GM21390 (cell line): ENCODE results near the gene CAV1.
"Not testable (repeated sequence)": the region's sequence is repeated elsewhere in the genome, so short reads cannot be mapped to it uniquely, and the experiment has no call there.

Source experiments
- ATAC-seq: cut with Tn5 transposase; IDR thresholded peaks from one replicate; pipeline ENCODE4 v1.9.1; 2021; ENCODE audit not compliant: unreplicated experiment

The CAV1 gene, protein sequence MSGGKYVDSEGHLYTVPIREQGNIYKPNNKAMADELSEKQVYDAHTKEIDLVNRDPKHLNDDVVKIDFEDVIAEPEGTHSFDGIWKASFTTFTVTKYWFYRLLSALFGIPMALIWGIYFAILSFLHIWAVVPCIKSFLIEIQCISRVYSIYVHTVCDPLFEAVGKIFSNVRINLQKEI

DNA sequence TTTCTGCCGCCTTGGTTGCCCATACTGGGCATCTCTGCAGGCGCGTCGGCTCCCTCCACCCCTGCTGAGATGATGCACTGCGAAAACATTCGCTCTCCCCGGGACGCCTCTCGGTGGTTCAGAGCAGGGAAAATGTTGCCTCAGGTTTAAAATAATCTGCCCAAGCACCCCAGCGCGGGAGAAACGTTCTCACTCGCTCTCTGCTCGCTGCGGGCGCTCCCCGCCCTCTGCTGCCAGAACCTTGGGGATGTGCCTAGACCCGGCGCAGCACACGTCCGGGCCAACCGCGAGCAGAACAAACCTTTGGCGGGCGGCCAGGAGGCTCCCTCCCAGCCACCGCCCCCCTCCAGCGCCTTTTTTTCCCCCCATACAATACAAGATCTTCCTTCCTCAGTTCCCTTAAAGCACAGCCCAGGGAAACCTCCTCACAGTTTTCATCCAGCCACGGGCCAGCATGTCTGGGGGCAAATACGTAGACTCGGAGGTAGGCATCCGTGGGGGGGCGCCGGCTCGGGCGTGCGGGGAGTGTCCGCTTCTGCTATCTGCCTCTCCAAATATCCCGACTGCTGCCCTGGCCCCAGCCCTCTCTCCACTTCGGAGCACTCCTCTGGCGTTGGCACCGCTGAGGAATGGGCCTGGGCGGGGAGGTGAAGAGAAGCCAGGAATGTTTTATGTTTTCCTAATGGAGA, at the start of gene CAV1:
TSS of gene CAV1 (plus strand) at position 428 of the 689 bp plus-strand sequence. CDS start at position 455, 27 bp downstream.
- no peak for ATAC-seq

GRCh38 chr7:116477625-116478024, 47.2 kb upstream of the CAV1 start:
- no peak for ATAC-seq

GRCh38 chr7:116478834-116479233, 46.0 kb upstream of the CAV1 start:
- no peak for ATAC-seq

DNA sequence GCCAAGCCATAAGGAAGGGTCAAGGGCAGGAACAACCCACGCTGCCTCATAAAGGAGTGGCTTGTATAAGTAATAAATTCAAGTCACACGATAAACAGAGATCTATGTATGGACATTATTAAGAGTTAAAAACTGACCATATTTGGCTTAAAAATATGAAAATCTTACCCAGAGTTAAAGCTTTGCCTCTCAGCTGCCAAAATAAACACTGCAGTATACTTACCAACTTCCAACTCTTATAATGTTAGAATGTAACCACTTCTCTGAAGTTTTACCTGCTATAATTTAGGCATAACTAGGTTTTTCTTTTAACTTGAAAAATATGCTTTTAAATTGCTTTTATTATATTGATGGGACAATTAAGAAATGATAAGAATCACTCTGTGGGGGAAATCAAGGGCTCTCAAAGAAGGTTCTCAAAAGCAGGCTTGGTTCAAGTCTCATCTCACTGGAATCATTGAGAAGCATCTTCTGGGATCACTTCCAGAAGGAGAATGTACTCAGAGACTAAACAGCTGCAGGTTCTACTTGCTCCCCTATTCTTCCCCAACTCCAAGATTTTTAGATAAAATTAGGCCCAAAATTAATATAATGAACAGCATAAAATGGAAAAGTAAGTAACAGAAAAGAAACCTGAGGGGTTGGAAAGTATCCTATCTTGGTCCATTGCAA, 41.4 kb upstream of the CAV1 start:
- ATAC-seq: no peak

DNA sequence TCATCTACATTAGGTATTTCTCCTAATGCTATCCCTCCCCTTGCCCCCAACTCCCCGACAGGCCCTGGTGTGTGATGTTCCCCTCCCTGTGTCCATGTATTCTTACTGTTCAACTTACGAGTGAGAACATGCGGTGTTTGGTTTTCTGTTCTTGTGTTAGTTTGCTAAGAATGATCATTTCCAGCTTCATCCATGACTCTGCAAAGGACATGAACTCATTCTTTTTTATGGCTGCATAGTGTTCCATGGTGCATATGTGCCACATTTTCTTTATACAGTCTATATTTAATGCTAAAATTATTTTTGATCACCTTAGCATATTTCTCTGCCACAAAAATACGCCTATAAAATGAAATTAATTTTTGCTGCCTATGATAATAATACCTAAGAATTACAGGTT, 40.4 kb upstream of the CAV1 start:
- ATAC-seq: not testable (repeated sequence)

GRCh38 chr7:116487907-116488521, 36.8 kb upstream of the CAV1 start:
- no peak for ATAC-seq

GRCh38 chr7:116490351-116490750, 34.5 kb upstream of the CAV1 start:
- ATAC-seq: no peak

- no peak for ATAC-seq
Measured at GRCh38 chr7:116491887-116492653, 32.8 kb upstream of the CAV1 start.

DNA sequence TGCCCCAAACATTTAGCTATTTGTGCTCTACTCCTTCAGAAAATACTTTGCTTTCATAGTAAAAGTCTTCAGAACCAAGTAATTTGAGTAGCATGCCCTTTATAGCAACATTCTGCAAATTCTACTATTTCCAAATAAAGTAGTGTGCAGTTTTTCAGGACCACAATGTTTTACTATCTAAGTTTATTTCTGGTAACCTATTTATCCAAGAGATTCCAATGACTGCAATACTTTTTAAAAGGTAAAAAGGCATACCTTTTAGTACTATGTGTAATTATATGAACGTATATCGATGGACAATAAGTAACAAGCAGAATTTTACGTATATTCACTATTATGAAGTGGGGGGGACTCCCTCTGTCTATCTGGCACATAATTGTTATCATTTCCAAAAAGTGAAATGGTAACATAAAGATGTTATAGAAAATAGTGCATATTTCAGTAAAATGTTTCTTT, 32.2 kb upstream of the CAV1 start:
- ATAC-seq: no peak

DNA sequence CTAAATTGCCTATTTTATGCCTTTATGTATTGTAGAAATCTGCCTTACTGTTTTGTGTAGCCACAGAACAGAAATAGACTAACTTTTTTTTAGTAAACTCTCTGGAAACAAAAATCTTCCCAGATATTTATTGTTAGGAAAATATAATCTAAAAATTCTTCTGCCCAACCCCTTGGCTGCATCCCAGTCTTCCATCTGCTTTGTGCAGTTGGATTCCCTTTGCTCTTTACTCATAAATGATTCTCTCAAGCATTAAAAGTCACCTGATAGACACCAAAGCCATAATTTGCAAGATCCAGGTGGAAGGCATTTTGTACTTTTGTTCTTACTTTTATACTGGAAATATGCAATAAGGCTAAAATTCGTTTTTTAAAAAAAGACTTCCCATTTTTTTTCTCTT, 31.4 kb upstream of the CAV1 start:
- ATAC-seq: no peak

- no peak for ATAC-seq
Measured at GRCh38 chr7:116494472-116494871, 30.4 kb upstream of the CAV1 start.

GRCh38 chr7:116495736-116496135, 29.1 kb upstream of the CAV1 start:
- ATAC-seq: no peak

GRCh38 chr7:116496653-116497052, 28.2 kb upstream of the CAV1 start:
- no peak for ATAC-seq

DNA sequence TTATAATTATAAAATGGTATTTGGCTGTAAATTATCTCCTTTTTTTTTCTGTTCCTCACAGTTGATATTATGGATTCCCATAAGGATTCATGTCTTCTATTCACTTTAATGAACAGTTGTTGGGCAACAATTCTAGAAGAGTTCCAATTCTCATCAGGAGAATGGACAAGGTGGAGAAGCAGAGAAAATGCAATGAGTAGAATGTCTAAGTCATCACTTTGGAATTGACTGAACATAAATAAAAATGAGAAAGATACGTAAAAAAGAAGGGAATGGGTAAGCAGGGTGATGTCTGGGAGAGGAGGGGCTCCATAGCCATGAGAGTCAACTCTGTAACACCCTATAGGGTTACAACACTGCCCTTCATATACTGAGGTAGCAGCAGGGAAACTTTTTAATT, 27.1 kb upstream of the CAV1 start:
- ATAC-seq: no peak

DNA sequence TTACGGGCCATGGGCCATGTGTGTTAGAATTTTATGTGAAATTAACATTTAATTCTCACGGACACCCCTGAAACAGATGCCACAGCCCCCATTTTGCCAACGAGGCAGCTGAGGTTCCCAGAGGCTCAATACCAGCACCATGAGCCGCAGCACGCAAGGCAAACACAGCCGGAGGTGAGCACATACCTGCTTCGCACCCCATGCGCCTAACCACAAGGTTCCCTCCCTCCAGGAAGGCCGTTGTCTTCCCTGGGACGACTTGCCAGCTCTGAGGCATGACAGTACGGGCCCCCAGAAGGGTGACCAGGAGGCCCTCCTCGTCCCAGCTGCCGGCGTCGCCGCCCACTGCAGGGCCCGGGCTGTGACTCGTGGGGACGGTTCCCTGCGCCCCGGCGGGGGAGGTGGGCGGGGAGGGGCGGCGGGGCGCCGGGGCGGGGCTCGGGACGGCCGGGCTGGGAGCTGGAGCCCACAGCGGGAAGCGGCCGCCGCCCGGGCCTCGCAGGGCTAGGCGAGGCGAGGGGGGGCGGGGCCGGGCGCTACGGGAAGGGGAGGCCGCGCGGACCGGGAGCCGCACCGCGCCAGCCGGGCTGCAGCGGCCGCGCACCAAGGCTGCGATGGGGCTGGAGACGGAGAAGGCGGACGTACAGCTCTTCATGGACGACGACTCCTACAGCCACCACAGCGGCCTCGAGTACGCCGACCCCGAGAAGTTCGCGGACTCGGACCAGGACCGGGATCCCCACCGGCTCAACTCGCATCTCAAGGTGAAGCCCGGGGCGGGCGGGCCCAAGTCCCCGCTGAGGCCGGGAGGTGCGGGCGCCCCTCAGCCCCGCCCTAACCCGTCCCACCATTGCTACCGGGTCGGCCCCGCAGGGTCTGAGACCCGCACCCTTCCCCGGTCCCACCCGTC, 25.4 kb upstream of the CAV1 start, which contains the start of gene CAV2:
TSS of gene CAV2 (plus strand) at position 571 of the 910 bp plus-strand sequence. CDS start at position 615, 44 bp downstream.
- no peak for ATAC-seq

GRCh38 chr7:116500078-116500853, 24.6 kb upstream of the CAV1 start:
- ATAC-seq: peak; percentile 59

DNA sequence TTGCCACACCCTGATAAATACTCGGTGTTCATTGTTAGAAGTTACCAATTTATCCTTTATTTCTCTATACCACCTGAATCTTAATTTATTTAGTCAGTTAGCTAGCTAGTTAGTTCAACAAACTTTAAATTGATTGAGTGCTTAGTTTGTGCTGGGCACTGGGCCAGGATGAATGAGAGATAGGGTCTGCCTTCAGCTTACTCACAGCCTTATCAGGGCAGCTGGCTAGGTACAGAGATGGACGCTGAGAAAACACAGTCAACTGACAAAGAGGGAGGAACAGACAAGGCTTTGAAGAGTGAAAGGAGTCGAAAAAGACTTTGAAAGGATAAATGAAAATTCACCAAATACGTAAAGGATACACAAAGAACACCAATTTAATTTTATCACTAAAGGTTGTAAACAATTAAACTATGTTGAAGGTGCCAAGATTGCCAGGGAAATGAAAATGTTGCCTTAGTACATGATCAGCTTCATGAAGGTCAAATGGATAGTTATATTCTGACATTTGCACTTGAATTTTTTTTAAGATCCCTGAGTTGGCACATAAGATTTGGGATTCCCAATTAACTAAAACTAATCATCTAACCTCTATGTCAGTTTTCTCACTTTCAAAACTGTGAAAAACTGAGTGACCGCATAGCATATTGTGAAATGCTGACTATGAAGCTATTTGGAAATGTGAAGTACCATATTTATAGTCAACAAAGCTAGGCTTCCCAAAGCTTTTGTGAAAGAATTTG, 23.2 kb upstream of the CAV1 start:
- no peak for ATAC-seq
